Chondrocyte (in vitro differentiated cells): Measurements from ENCODE around the gene CHCHD1. TPM values are rescaled to one million over a fixed set of nuclear protein-coding genes. Genes with fewer than 3 reads are reported as not detected.

ENCODE experiments used
- DNase-seq: peaks from one replicate; pipeline ENCODE4 v3.0.0; 2021; ENCODE audit warnings: mixed read lengths, low spot score
- H3K27ac Mint-ChIP-seq: one replicate; pipeline ENCODE4 v1.8.0; 2021; ENCODE audit warnings: mild to moderate bottlenecking, moderate library complexity, mixed read lengths; ENCODE audit not compliant: unreplicated experiment
- H3K27me3 Mint-ChIP-seq: 2 replicates; pipeline ENCODE4 v1.8.0; 2021; ENCODE audit warnings: low read depth, mixed read lengths
- H3K36me3 Mint-ChIP-seq: 2 replicates; pipeline ENCODE4 v1.8.0; 2021; ENCODE audit warnings: low read depth, mixed read lengths
- H3K4me1 Mint-ChIP-seq: 2 replicates; pipeline ENCODE4 v1.8.0; 2021; ENCODE audit warnings: low read depth, mild to moderate bottlenecking, mixed read lengths
- H3K4me3 Mint-ChIP-seq: one replicate; pipeline ENCODE4 v1.8.0; 2021; ENCODE audit warnings: mild to moderate bottlenecking, moderate library complexity, mixed read lengths; ENCODE audit not compliant: unreplicated experiment
- H3K9me3 Mint-ChIP-seq: 2 replicates; pipeline ENCODE4 v1.8.0; 2021; ENCODE audit warnings: low read depth, mixed read lengths
- long read RNA-seq: library from polyadenylated mRNA; stranded (forward); transcript quantifications from one replicate; pipeline ENCODE4 v2.0.0, GENCODE V29; 2021
- total RNA-seq: library from RNA; stranded (reverse); gene quantifications from 3 replicates; pipeline ENCODE4 v1.2.1, GENCODE V29; 2021
- TF ChIP-seq, protein P1 (sequence below): fragments of 200-600 bp; sonication (generic); IDR thresholded peaks from 2 replicates; pipeline ENCODE4 v1.5.0; 2021; ENCODE audit warnings: antibody characterized with exemption, mild to moderate bottlenecking, moderate library complexity

The CHCHD1 gene
- total RNA-seq, result 14.8 to 27.5 TPM (median 17.4 TPM) in 3 replicates
- long read RNA-seq, transcript CHCHD1-201 (3 exons, 835 nt), result major isoform, 15 of 18 reads
- long read RNA-seq, partial matches to known transcripts, result 3 of 18 reads
- long read RNA-seq, other reads (novel, unspliced or antisense), result 0 of 18 reads

- DNase-seq, result peak; percentile 99
- no peaks in the 10 kb centered on the region for H3K27me3 Mint-ChIP-seq
- H3K9me3 Mint-ChIP-seq, result no peaks in the 10 kb centered on the region
- H3K36me3 Mint-ChIP-seq, result peaks cover 6% of the 10 kb centered on the region
- peak within 1 kb of the TSS; percentile 99 for H3K27ac Mint-ChIP-seq
- TF ChIP-seq, protein P1, sequence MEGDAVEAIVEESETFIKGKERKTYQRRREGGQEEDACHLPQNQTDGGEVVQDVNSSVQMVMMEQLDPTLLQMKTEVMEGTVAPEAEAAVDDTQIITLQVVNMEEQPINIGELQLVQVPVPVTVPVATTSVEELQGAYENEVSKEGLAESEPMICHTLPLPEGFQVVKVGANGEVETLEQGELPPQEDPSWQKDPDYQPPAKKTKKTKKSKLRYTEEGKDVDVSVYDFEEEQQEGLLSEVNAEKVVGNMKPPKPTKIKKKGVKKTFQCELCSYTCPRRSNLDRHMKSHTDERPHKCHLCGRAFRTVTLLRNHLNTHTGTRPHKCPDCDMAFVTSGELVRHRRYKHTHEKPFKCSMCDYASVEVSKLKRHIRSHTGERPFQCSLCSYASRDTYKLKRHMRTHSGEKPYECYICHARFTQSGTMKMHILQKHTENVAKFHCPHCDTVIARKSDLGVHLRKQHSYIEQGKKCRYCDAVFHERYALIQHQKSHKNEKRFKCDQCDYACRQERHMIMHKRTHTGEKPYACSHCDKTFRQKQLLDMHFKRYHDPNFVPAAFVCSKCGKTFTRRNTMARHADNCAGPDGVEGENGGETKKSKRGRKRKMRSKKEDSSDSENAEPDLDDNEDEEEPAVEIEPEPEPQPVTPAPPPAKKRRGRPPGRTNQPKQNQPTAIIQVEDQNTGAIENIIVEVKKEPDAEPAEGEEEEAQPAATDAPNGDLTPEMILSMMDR, result peak; percentile 14
- H3K4me1 Mint-ChIP-seq, result peaks cover 52% of the 10 kb centered on the region
- H3K4me3 Mint-ChIP-seq, result peak within 1 kb of the TSS; percentile 98
These were observed at the start of gene CHCHD1 for GRCh38 chr10:73781879-73782748. Gene CHCHD1 (plus strand): TSS chr10:73782048. CDS start chr10:73782076, 28 bp downstream.

- peaks cover 8% of the 10 kb centered on the region for H3K36me3 Mint-ChIP-seq
- H3K4me3 Mint-ChIP-seq, result peak overlapping the region; percentile 40
- DNase-seq, result no peak
- H3K27me3 Mint-ChIP-seq, result no peaks in the 10 kb centered on the region
- H3K9me3 Mint-ChIP-seq, result no peaks in the 10 kb centered on the region
- peaks cover 14% of the 10 kb centered on the region for H3K4me1 Mint-ChIP-seq
- TF ChIP-seq, protein P1, result no peak
- H3K27ac Mint-ChIP-seq, result no peak overlapping the region
These were observed 49.4 kb upstream of the CHCHD1 start for GRCh38 chr10:73732426-73732825.

DNA sequence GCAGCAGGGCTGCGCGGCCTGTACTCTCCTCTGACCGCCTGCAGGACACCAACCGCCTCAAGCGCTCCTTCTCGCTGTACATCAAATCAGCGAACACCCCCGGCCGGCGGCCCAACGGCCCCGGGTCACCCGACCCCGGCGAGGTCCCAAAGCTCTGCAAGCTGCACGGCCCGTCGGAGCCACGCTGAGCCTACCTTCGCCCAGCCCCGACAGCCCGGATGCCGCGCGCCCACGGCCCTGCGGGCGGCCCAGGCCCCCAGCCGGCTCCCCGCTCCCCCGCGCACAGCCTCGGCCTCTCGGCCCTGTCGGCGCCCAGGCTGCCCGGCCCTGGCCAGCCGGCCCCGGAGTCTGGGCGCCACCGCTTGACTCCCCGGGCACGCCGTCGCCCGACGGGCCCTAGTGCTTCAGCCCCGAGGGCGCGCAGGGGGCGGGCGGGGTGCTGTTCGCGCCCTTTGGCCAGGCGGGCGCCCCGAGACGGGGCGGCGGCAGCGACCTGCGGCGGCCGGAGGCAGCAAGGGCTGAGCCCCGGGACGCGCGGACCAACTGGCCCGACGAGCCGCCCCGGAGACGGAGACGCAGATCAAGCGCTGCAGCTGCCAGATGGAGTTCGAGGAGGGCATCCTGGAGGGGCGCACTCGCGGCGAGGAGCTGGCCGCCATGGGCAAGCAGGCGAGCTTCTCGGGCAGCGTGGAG, 48.8 kb upstream of the CHCHD1 start:
- Mint-ChIP-seq H3K4me1 (peaks cover 14% of the 10 kb centered on the region), H3K36me3 (peaks cover 5% of the 10 kb centered on the region), H3K4me3 (no peak overlapping the region), H3K27ac (no peak overlapping the region), H3K9me3 (no peaks in the 10 kb centered on the region), H3K27me3 (no peaks in the 10 kb centered on the region)
- DNase-seq, result no peak
- TF ChIP-seq, protein P1, result no peak

GRCh38 chr10:73734028-73734720, 47.7 kb upstream of the CHCHD1 start:
- H3K4me1 Mint-ChIP-seq, result peaks cover 14% of the 10 kb centered on the region
- DNase-seq, result no peak
- peaks cover 5% of the 10 kb centered on the region for H3K36me3 Mint-ChIP-seq
- no peak overlapping the region for H3K27ac Mint-ChIP-seq
- no peaks in the 10 kb centered on the region for H3K27me3 Mint-ChIP-seq
- no peaks in the 10 kb centered on the region for H3K9me3 Mint-ChIP-seq
- H3K4me3 Mint-ChIP-seq, result no peak overlapping the region
- TF ChIP-seq, protein P1, result no peak
